HEK293 (cell line): Measurements from ENCODE around the gene ZFP92.

Experiments
- CTCF ChIA-PET: fragments of 350-600 bp; formaldehyde crosslinking; extraction: SDS; loops from one replicate; lab custom pipeline; 2021; ENCODE audit warnings: antibody characterized with exemption; lab: Yijun Ruan, JAX
- POLR2A ChIA-PET: fragments of 300-600 bp; formaldehyde crosslinking; extraction: SDS; loops from one replicate; lab custom pipeline; 2020; ENCODE audit warnings: antibody characterized with exemption, inconsistent platforms; lab: Yijun Ruan, JAX
- H3K27ac ChIP-seq: fragments of 200-500 bp; sonication (Bioruptor generic); 2 replicates; pipeline ENCODE4 v1.5.1; 2014; ENCODE audit warnings: low read depth, low read length, control low read depth, inconsistent platforms; ENCODE audit errors: extremely low read depth
- H3K36me3 ChIP-seq, 2 experiments: fragments of 200-500 bp in 1 of 2; sonication (Bioruptor generic) in 1 of 2; 1 replicate in 1 of 2; 2 replicates in 1 of 2; pipeline ENCODE4 v1.5.1; 2014 to 2017; ENCODE audit warnings: inconsistent platforms in 2 of 2, low read length in 2 of 2; ENCODE audit not compliant: control insufficient read depth in 2 of 2, insufficient read depth in 1 of 2
- H3K4me1 ChIP-seq: fragments of 200-500 bp; sonication (Bioruptor generic); 2 replicates; pipeline ENCODE4 v1.5.1; 2014; ENCODE audit warnings: mild to moderate bottlenecking, low read length, inconsistent platforms; ENCODE audit not compliant: control insufficient read depth, insufficient read depth
- H3K4me3 ChIP-seq: 2 replicates; pipeline ENCODE4 v1.5.1; 2011; ENCODE audit warnings: low read depth, mild to moderate bottlenecking, control low read depth, low read length, moderate library complexity
- H3K9me3 ChIP-seq: fragments of 200-500 bp; sonication (Bioruptor generic); 2 replicates; pipeline ENCODE4 v1.5.1; 2014; ENCODE audit warnings: low read depth, low read length, inconsistent platforms; ENCODE audit not compliant: control insufficient read depth, insufficient read depth
- ATF2 ChIP-seq: fragments of 450-650 bp; formaldehyde crosslinking; IDR thresholded peaks from 2 replicates; pipeline ENCODE4 v1.5.1; 2016; ENCODE audit warnings: missing biosample characterization, missing genetic modification characterization, low read depth
- BCL11A ChIP-seq: fragments of 450-650 bp; formaldehyde crosslinking; IDR thresholded peaks from 2 replicates; pipeline ENCODE4 v1.5.1; 2016; ENCODE audit warnings: low read depth, missing biosample characterization, missing genetic modification characterization
- GLIS1 ChIP-seq: fragments of 450-650 bp; formaldehyde crosslinking; IDR thresholded peaks from 2 replicates; pipeline ENCODE4 v1.5.1; 2016; ENCODE audit warnings: missing biosample characterization, missing genetic modification characterization
- GLIS2 ChIP-seq: fragments of 450-650 bp; formaldehyde crosslinking; IDR thresholded peaks from 2 replicates; pipeline ENCODE4 v1.5.1; 2016; ENCODE audit warnings: missing biosample characterization, missing genetic modification characterization
- KLF1 ChIP-seq: fragments of 450-650 bp; formaldehyde crosslinking; IDR thresholded peaks from 2 replicates; pipeline ENCODE4 v1.5.1; 2016; ENCODE audit warnings: missing biosample characterization, missing genetic modification characterization
- KLF7 ChIP-seq: fragments of 450-650 bp; formaldehyde crosslinking; IDR thresholded peaks from 2 replicates; pipeline ENCODE4 v1.5.1; 2016; ENCODE audit warnings: missing biosample characterization, missing genetic modification characterization, borderline replicate concordance
- KLF9 ChIP-seq: fragments of 450-650 bp; formaldehyde crosslinking; IDR thresholded peaks from 2 replicates; pipeline ENCODE4 v1.5.1; 2016; ENCODE audit warnings: missing biosample characterization, missing genetic modification characterization, low read depth
- MYNN ChIP-seq: fragments of 450-650 bp; formaldehyde crosslinking; IDR thresholded peaks from 2 replicates; pipeline ENCODE4 v1.5.1; 2016; ENCODE audit warnings: missing biosample characterization, missing genetic modification characterization, borderline replicate concordance
- PRDM4 ChIP-seq: fragments of 450-650 bp; formaldehyde crosslinking; IDR thresholded peaks from 2 replicates; pipeline ENCODE4 v1.5.1; 2017; ENCODE audit warnings: missing biosample characterization, missing genetic modification characterization
- RBAK ChIP-seq: fragments of 450-650 bp; formaldehyde crosslinking; IDR thresholded peaks from 2 replicates; pipeline ENCODE4 v1.5.1; 2016; ENCODE audit warnings: missing biosample characterization, missing genetic modification characterization
- SP2 ChIP-seq: fragments of 450-650 bp; formaldehyde crosslinking; IDR thresholded peaks from 2 replicates; pipeline ENCODE4 v1.5.1; 2016; ENCODE audit warnings: missing biosample characterization, missing genetic modification characterization
- TCF7L2 ChIP-seq: IDR thresholded peaks from 2 replicates; pipeline ENCODE4 v1.6.1; 2011; ENCODE audit warnings: low read depth, mild to moderate bottlenecking, inconsistent platforms, low read length, moderate library complexity, borderline replicate concordance
- ZBTB10 ChIP-seq: fragments of 450-650 bp; formaldehyde crosslinking; IDR thresholded peaks from 2 replicates; pipeline ENCODE4 v1.5.1; 2016; ENCODE audit warnings: missing biosample characterization, missing genetic modification characterization
- ZNF121 ChIP-seq: fragments of 450-650 bp; formaldehyde crosslinking; IDR thresholded peaks from 2 replicates; pipeline ENCODE4 v1.5.1; 2016; ENCODE audit warnings: missing biosample characterization, missing genetic modification characterization
- ZNF157 ChIP-seq: fragments of 450-650 bp; formaldehyde crosslinking; IDR thresholded peaks from 2 replicates; pipeline ENCODE4 v1.5.1; 2016; ENCODE audit warnings: missing biosample characterization, missing genetic modification characterization
- ZNF2 ChIP-seq: fragments of 450-650 bp; formaldehyde crosslinking; IDR thresholded peaks from 2 replicates; pipeline ENCODE4 v1.5.1; 2016; ENCODE audit warnings: missing biosample characterization, missing genetic modification characterization
- ZNF585B ChIP-seq: fragments of 450-650 bp; formaldehyde crosslinking; IDR thresholded peaks from 2 replicates; pipeline ENCODE4 v1.5.1; 2016; ENCODE audit warnings: missing biosample characterization, missing genetic modification characterization
- TF ChIP-seq, protein P1 (sequence below): fragments of 450-650 bp; formaldehyde crosslinking; IDR thresholded peaks from 2 replicates; pipeline ENCODE4 v1.5.1; 2016; ENCODE audit warnings: missing biosample characterization, missing genetic modification characterization
- TF ChIP-seq, protein P2 (sequence below): fragments of 450-650 bp; formaldehyde crosslinking; IDR thresholded peaks from 2 replicates; pipeline ENCODE4 v1.5.1; 2016; ENCODE audit warnings: missing biosample characterization, missing genetic modification characterization

Gene ZFP92

GRCh38 chrX:153409414-153410101 lies 1.7 kb upstream of the ZFP92 start:
- TF ChIP-seq SP2 = no peak
- no peak for TF ChIP-seq RBAK
- no peak for TF ChIP-seq ZNF2 (tag by site-specific recombination)
- TF ChIP-seq, protein P1, sequence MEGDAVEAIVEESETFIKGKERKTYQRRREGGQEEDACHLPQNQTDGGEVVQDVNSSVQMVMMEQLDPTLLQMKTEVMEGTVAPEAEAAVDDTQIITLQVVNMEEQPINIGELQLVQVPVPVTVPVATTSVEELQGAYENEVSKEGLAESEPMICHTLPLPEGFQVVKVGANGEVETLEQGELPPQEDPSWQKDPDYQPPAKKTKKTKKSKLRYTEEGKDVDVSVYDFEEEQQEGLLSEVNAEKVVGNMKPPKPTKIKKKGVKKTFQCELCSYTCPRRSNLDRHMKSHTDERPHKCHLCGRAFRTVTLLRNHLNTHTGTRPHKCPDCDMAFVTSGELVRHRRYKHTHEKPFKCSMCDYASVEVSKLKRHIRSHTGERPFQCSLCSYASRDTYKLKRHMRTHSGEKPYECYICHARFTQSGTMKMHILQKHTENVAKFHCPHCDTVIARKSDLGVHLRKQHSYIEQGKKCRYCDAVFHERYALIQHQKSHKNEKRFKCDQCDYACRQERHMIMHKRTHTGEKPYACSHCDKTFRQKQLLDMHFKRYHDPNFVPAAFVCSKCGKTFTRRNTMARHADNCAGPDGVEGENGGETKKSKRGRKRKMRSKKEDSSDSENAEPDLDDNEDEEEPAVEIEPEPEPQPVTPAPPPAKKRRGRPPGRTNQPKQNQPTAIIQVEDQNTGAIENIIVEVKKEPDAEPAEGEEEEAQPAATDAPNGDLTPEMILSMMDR = no peak
- no peak for TF ChIP-seq KLF9 (tag by site-specific recombination)
- no peak for TF ChIP-seq GLIS1 (tag by site-specific recombination)
- no peak for TF ChIP-seq ZNF585B
- no peak for TF ChIP-seq BCL11A (tag by site-specific recombination)
- TF ChIP-seq KLF1 (tag by site-specific recombination) = no peak
- no peak for TF ChIP-seq ZNF121 (tag by site-specific recombination)
- no peak for TF ChIP-seq ATF2
- TF ChIP-seq TCF7L2 = no peak
- TF ChIP-seq PRDM4 = no peak
- TF ChIP-seq KLF7 (tag by site-specific recombination) = no peak
- TF ChIP-seq GLIS2 (tag by site-specific recombination) = no peak
- no peak for TF ChIP-seq ZBTB10 (tag by site-specific recombination)
- TF ChIP-seq MYNN = no peak
- TF ChIP-seq, protein P2, sequence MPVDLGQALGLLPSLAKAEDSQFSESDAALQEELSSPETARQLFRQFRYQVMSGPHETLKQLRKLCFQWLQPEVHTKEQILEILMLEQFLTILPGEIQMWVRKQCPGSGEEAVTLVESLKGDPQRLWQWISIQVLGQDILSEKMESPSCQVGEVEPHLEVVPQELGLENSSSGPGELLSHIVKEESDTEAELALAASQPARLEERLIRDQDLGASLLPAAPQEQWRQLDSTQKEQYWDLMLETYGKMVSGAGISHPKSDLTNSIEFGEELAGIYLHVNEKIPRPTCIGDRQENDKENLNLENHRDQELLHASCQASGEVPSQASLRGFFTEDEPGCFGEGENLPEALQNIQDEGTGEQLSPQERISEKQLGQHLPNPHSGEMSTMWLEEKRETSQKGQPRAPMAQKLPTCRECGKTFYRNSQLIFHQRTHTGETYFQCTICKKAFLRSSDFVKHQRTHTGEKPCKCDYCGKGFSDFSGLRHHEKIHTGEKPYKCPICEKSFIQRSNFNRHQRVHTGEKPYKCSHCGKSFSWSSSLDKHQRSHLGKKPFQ (tag by site-specific recombination) = no peak
- TF ChIP-seq ZNF157 (tag by site-specific recombination) = no peak
- ChIA-PET POLR2A (interaction anchor here (0.6 kb wide), 1 partner anchor 67 kb away, joined by 3 read pairs; no protein-coding TSS in a partner anchor), CTCF (no interaction called here)

More at GRCh38 chrX:153409414-153410101, 1.7 kb upstream of the ZFP92 start:
- no peak overlapping the region for H3K4me3 ChIP-seq
- H3K27ac ChIP-seq = no peak overlapping the region
- no peaks in the 10 kb centered on the region; the same call in 1 of the 2 replicates for H3K4me1 ChIP-seq
- no peaks in the 10 kb centered on the region for H3K9me3 ChIP-seq
- H3K36me3 ChIP-seq = no peaks in the 10 kb centered on the region
